ENCODE data around the gene PAQR9. TPM values are rescaled to one million over a fixed set of nuclear protein-coding genes. Genes with fewer than 3 reads are reported as not detected.

PAQR9 gene
- total and polyA plus RNA-seq, 2 donors from 2014 or later: 0.09 TPM; not detected in 1

DNA sequence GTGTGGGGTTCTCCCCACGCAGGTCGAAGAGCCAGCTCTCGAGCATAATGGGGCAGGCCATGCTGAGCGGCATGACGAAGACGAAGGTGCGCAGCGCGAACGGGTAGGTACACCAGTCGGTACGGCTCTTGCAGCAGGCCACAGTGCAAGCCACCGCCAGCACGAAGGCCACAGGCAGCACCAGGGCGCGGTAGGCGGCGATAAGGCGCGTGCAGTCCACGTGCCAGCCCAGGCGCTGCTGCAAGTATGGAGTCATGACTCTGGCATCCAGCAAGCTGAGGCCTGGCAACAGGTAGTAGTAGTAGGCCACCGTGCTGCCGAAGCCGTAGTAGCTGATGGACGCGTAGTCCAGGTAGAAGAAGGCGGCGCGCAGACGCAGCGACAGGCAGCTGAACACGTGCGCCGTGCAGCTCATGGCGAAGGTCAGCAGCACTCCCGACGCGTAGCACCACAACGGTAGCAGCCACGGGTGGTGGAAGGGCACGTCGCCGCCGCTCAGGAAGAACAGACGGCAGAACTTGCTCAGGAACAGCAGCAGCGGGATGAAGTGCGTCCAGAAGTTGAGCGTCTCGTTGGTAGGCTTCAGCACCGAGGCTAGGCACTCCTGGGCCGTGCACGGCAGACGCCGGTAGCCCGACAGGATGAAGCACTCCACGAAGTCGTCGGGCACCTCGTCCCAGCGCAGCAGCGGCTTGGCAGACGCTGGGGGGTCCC, 797 bp downstream of the PAQR9 start:
- H3K9ac ChIP-seq (ENCODE audit: low read length in 3 of 3): no peak overlapping the region
- intact Hi-C loops (cut with DNase I): no loop called here
- TF ChIP-seq, protein P1, sequence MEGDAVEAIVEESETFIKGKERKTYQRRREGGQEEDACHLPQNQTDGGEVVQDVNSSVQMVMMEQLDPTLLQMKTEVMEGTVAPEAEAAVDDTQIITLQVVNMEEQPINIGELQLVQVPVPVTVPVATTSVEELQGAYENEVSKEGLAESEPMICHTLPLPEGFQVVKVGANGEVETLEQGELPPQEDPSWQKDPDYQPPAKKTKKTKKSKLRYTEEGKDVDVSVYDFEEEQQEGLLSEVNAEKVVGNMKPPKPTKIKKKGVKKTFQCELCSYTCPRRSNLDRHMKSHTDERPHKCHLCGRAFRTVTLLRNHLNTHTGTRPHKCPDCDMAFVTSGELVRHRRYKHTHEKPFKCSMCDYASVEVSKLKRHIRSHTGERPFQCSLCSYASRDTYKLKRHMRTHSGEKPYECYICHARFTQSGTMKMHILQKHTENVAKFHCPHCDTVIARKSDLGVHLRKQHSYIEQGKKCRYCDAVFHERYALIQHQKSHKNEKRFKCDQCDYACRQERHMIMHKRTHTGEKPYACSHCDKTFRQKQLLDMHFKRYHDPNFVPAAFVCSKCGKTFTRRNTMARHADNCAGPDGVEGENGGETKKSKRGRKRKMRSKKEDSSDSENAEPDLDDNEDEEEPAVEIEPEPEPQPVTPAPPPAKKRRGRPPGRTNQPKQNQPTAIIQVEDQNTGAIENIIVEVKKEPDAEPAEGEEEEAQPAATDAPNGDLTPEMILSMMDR (IDR thresholded peaks at IDR 0.05; ENCODE audit: borderline replicate concordance, extremely low read depth, insufficient read depth): no peak
- H3K27ac ChIP-seq (ENCODE audit: low read depth in 2 of 2, low read length in 2 of 2): no peak overlapping the region
- DNase-seq (peak in 4 of 5 donors; percentile 5 to 71 (median 39)), FAIRE-seq (no peak)
- peaks cover 0 to 5% (median 0%) of the 10 kb centered on the region in 3 donors for H3K4me1 ChIP-seq (ENCODE audit: control insufficient read depth in 2 of 3, insufficient read depth in 2 of 3, low read depth in 1 of 3, low read length in 3 of 3)
- H3K27me3 ChIP-seq (ENCODE audit: control insufficient read depth, insufficient read depth, low read length): peaks cover 6% of the 10 kb centered on the region
- peak overlapping the region in 1 of 3 donors; percentile 12 for H3K4me3 ChIP-seq (ENCODE audit: low read length in 3 of 3)
- H3K36me3 ChIP-seq (ENCODE audit: control insufficient read depth in 2 of 3, insufficient read depth in 3 of 3, low read length in 3 of 3): no peaks in the 10 kb centered on the region
- H3K9me3 ChIP-seq (ENCODE audit: control insufficient read depth in 2 of 3, insufficient read depth in 1 of 3, low read length in 3 of 3): no peaks in the 10 kb centered on the region

DNA sequence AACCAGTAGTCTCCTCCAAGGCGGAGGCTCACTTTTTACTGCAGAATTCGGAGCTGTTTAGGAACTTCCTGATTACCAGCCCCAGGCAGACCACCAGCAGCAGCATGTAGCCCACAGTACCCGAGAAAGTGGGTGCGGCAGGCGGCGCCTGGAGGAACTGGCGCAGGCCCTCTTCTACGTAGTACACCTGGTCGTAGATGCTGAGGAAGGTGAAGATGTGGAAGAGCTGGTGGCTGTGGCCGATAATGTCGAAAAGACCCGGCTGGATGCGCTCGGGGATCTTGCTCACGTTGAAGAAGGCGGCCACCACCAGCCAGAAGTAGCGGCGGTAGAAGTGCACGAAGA, 1.3 kb downstream of the PAQR9 start:
- Histone ChIP-seq H3K4me1 (ENCODE audit: control insufficient read depth in 2 of 3, insufficient read depth in 2 of 3, low read depth in 1 of 3, low read length in 3 of 3) (peaks cover 0 to 5% (median 0%) of the 10 kb centered on the region in 3 donors), H3K9me3 (ENCODE audit: control insufficient read depth in 2 of 3, insufficient read depth in 1 of 3, low read length in 3 of 3) (no peaks in the 10 kb centered on the region), H3K4me3 (ENCODE audit: low read length in 3 of 3) (no peak overlapping the region), H3K27me3 (ENCODE audit: control insufficient read depth, insufficient read depth, low read length) (peaks cover 6% of the 10 kb centered on the region), H3K9ac (ENCODE audit: low read length in 3 of 3) (no peak overlapping the region), H3K36me3 (ENCODE audit: control insufficient read depth in 2 of 3, insufficient read depth in 3 of 3, low read length in 3 of 3) (no peaks in the 10 kb centered on the region), H3K27ac (ENCODE audit: low read depth in 2 of 2, low read length in 2 of 2) (no peak overlapping the region)
- DNase-seq (no peak), FAIRE-seq (no peak)
- intact Hi-C loops (cut with DNase I): no loop called here
- TF ChIP-seq, protein P1 (IDR thresholded peaks at IDR 0.05; ENCODE audit: borderline replicate concordance, extremely low read depth, insufficient read depth): no peak

DNA sequence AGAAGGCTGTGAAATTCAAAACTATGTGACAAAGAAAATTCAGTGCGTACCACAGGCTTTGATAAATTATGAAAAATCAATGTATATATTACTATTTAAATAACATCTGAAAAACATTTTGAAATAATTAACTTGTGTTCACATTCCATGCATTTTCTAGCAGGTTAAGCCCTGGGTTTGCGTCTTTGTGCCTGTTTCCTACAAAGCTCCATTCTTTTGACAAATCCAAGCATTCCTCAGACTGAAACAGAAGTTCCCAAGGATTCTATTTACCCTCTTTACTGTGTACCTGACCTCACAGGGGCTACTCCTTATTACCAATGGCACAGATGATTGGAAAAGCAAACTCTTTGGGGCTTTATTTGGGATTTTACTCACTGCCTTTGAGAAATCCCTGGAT, 1.9 kb downstream of the PAQR9 start:
- no peaks in the 10 kb centered on the region for H3K9me3 ChIP-seq (ENCODE audit: control insufficient read depth in 2 of 3, insufficient read depth in 1 of 3, low read length in 3 of 3)
- peaks cover 6% of the 10 kb centered on the region for H3K27me3 ChIP-seq (ENCODE audit: control insufficient read depth, insufficient read depth, low read length)
- no peak for FAIRE-seq
- no peaks in the 10 kb centered on the region for H3K36me3 ChIP-seq (ENCODE audit: control insufficient read depth in 2 of 3, insufficient read depth in 3 of 3, low read length in 3 of 3)
- H3K4me3 ChIP-seq (ENCODE audit: low read length in 3 of 3): no peak overlapping the region
- peak in 1 of 5 donors; percentile 7 for DNase-seq
- intact Hi-C loops (cut with DNase I): no loop called here
- H3K27ac ChIP-seq (ENCODE audit: low read depth in 2 of 2, low read length in 2 of 2): no peak overlapping the region
- peaks cover 0 to 5% (median 0%) of the 10 kb centered on the region in 3 donors for H3K4me1 ChIP-seq (ENCODE audit: control insufficient read depth in 2 of 3, insufficient read depth in 2 of 3, low read depth in 1 of 3, low read length in 3 of 3)
- TF ChIP-seq, protein P1 (IDR thresholded peaks at IDR 0.05; ENCODE audit: borderline replicate concordance, extremely low read depth, insufficient read depth): no peak
- no peak overlapping the region for H3K9ac ChIP-seq (ENCODE audit: low read length in 3 of 3)

Measured in kidney (tissue), 14 donors.